ENCODE measurements around the gene CAMSAP1.

GRCh38 chr9:135907431-135908092, at the start of gene CAMSAP1:
- TF ChIP-seq ZSCAN30 (tag by site-specific recombination; IDR thresholded peaks at IDR 0.05) (no peak), GLI4 (tag by site-specific recombination; IDR thresholded peaks at IDR 0.05) (no peak), CTCF (tag by site-specific recombination; IDR thresholded peaks at IDR 0.05) (no peak), HOXA7 (CRISPR knock-in tag; IDR thresholded peaks at IDR 0.05; ENCODE audit: borderline replicate concordance) (no peak), ZNF501 (tag by site-specific recombination; IDR thresholded peaks at IDR 0.05) (no peak), ZNF518A (tag by site-specific recombination; conservative IDR thresholded peaks at IDR 0.05; ENCODE audit: low read depth) (no peak), PRDM1 (tag by site-specific recombination; IDR thresholded peaks at IDR 0.05) (no peak)
